ENCODE measurements around the gene CDC25A.
"Not testable (repeated sequence)": the region's sequence is repeated elsewhere in the genome, so short reads cannot be mapped to it uniquely, and the experiment has no call there.

The CDC25A gene

DNA sequence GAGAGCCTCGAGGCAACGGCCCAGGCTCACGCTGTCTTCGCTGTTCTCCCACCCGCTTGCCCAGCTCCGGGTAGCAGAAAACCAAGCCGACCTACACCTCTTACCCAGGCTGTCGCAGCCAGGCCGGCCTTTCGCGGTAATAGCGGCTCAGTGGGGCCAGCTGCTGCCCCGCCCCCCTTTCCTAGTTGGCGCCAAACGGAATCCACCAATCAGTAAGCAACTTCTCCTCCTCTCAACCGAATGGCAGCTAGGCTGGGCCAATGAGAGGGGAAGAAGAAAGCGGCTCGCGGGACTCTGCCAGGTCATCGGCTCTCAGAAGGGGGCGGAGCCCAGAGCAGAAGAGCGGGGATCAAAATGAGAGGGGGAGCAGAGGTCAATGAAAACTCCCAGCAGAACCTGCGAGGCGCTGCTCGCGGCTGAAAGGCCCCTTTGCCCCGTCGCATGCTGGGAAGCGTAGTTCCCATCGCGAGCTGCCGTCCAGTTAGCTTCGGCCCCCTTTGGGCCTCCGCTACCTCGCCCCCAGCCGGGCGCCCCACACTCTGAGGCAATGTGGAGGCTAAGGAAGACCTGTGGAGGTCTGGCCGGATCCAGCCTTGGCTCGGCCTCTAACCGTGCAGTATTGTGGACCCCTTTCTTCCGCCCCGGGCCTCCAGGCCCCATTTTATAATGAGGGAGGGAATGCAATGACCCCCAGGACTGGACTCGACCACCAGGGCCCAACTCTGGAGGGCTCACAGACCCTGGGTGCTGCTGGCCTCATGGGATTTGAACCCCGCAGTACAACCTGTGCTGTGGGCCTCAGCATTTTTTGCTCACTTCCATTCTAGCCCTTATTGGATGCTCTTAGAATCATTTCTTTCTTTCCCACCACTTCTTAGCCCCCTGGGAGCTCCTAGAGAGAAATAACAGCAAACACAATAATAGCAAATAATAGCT, at the start of gene CDC25A:
TSS of gene CDC25A (minus strand) at position 152 of the 936 bp plus-strand sequence. CDS start 470 bp downstream, outside the sequence.
- peak; percentile 100 for DNase-seq

DNA sequence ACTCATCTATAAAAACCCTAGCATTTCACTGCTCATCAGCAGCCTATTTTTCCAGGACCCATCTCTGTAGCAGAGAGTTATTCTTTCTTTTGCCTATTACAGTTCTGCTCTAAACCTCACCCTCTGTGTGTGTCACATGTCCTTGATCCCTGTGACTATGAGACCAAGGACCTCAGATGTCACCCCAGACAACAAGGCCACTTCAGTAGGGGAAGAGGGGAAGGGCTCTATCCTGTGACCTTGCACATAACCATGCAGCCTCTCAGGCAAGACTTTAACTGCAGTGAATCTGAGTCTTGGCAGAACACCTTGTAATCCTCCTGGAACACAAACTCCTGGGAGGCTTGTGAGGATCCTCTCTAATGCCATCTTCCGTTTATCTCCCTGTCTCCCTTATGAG, 48.3 kb upstream of the CDC25A start:
- peak; percentile 35 for DNase-seq

DNA sequence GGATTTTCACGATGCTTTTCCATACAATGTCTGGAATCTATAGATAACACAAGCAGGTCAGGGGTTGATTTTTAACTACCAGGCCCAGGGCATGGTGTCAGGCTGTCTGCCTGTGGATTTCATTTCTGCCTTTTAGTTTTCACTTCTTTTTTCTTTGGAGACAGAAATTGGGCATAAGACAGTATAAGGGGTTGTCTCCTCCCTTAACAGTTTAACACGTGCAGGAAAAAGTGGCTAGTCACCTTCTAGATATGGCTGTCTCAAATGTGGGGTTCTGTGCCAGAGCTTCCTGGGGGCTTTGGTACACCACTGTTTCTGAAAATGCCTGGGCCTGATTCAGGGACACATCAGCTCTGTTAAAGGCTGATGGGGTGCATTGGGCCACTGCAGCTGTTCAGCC, 45.3 kb upstream of the CDC25A start:
- DNase-seq, result no peak

DNA sequence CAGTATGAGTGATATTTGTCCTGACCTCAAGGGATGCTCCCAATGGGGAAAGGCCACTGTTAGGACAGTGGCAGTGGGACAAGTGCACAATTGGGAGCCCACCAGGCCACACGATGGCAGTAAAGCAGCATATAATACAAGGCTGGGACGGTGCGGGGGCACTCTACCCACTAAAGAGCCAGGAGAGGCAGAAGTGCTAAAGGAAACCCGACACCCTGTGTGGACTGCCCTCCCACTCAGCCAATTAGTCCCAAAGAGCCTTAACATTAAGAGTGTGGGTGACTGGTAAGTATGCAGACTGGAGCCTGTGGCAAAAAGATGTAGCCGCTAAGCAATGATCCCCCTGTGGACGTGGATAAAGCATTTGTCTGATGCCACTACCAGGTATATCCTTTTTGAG, 44.5 kb upstream of the CDC25A start:
- peak; percentile 91 for DNase-seq

DNA sequence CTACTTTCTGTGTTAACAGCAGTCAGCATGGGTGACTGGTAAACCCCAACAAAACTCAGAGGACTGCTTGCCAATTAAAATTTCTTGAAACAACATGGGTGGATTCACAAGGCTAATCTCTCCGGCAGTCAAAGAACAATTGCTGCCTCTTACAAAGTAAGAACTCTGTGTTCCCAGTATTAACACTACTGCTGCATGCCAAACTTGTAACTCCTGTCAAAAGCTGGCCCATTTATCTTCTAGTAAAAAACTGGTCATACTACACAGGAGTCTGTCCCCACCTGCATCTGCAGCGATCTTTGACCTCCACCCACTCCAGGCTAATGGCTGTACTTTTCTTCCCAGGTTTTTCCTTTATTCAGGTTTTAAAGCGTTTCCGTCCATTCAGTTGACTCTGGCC, 44.0 kb upstream of the CDC25A start:
- no peak for DNase-seq

DNA sequence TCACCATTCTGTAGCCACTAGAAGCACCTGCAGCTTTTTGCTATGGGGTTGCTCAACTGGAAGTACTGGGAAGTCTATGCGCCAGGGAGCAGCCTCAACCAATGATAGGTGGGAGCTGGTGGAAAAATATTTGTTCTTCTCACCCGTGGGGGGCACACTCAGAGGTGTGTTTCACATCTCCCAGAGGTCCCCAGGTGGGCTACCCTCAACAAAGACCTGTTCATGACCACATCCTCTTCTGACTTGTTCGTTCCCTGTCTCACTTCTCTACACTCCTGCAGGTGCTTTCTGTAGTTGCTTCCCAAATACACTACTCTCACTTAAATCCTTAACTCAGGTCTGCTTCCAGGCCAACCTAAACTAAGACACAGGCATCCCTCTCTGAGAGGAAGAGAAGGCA, 38.7 kb upstream of the CDC25A start:
- DNase-seq, result no peak

DNA sequence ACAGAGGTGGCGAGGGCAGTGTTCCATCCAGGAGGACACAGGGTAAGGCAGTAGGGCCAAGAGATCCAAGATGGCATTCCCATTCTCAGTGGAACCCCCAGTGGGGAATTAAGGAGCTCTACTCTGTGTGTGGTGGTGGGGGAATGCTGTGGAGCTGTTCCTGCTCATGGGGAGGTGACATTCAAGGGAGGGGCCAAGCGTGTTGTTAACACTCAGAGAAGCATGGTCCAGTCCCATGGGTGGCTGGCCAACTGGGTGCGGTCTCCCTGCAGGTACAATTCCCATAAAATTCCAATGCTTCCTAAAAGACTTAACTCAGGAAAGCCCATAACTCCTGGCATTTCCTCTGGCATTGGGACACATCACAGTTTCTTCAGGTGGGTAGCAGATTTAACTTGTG, 37.4 kb upstream of the CDC25A start:
- DNase-seq, result no peak

DNA sequence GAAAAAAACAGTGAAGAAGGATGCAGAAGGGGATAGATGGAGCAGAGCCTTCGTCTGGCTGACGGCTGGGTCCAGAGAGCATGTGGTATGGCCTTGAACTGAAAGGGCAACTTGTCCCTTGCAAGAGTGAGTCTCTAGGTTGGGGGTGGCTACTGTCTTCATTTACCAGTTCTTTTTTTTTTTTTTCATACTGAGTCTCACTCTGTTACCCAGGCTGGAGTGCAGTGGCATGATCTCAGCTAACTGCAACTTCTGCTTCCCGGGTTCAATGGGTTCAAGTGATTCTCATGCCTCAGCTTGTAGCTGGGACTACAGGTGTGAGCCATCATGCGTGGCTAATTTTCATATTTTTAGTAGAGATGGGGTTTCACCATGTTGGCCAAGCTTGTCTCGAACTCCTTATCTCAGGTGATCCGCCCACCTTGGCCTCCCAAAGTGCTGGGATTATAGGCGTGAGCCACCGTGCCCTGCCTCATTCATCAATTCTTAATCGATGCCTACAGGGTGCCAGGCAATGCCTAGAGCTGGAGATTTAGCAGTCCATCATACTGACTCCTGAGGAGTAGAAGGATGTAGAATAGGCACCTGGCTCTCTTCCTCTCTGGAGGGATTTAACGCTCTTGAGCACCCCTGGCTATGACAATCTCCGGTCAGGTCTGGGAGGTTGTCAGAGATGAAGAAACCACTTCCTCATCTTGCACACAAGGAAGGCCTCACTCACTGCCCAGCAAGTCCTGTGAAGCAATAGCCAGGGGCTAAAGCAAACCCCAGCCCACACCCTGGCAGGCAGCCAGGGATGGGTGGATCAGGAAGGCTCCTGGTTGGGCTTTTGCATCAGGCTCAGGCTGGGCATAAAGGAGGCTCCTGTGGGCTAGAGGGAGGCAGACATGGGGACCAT, 34.6 kb upstream of the CDC25A start, which contains the start of gene CAMP:
TSS of gene CAMP (plus strand) at position 880 of the 898 bp plus-strand sequence. CDS start at position 897, 17 bp downstream.
- DNase-seq, result peak; percentile 91

DNA sequence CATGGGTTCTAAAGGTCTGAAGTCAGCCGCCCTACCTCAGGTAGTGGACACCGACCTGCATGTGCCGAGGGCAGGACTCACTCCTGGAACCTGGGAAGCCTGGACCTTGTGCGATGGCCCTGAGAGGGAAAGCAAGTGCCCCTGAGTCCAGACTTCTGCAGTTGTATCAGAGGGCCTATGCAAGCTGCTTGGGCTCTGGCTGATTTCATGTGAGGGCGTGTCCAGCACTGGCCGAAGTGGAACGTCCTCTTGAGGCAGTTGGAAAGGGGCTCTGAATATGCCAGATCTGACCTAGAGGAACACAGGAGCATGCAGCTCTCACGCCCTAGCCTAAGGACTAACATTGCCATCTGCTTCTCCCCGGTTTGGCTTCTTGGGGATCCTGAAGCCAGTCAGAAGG, 32.5 kb upstream of the CDC25A start:
- no peak for DNase-seq

DNA sequence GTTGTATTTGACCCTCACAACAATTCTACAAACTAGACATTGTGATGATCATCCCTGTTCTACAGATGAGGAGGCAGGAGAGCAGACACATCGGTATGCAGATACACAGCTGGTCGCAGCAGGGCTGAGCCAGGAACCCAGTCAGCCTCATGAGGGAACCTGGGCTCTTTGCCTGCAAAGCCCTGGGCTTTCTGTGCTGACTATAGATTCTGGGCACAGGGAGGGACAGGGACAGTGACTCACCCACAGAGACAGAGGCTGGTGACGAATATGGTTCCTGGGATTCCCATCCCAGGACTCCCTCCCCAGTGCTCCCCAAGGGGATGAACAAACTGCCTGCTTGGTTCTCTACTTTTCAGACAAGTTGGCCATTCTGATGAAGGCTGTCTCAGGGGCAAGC, 31.3 kb upstream of the CDC25A start:
- DNase-seq, result no peak

DNA sequence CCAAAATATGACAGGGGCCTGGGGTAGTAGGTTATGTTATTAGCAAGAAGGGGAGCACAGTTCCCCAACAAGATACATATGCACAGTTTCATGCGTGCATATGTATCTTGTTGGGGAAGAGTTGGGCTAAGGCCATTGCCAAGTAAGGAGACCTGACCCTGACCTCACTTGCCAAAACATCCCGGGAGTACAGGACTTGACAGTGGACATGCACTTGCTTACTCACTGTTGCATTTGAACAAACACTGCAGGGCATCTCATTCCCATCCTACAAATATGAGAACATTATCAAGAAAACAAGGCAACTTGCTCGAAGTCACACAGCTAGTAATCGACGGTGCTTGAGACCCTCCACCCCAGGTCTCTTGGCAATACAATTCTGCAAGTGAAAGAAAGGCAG, 30.3 kb upstream of the CDC25A start:
- no peak for DNase-seq

DNA sequence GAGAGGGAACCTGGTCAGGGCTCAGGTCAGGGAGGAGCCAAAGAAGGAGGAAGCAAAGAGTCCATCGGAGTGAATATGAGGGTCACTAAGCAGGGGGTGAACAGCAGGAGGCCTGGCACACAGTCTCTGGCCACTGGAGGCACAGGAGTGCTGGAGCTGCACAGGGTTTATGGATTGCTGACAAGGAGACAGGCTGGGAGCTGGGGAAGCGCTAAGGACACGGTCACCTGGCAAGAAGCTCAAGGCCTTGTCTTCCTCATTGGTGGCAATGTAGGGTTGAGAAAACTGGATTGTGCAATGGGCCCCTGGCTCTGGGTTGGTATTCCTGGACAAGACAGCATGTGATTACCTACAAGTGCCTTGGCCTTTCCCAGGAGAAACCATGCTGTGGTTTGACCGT, 29.2 kb upstream of the CDC25A start:
- no peak for DNase-seq

DNA sequence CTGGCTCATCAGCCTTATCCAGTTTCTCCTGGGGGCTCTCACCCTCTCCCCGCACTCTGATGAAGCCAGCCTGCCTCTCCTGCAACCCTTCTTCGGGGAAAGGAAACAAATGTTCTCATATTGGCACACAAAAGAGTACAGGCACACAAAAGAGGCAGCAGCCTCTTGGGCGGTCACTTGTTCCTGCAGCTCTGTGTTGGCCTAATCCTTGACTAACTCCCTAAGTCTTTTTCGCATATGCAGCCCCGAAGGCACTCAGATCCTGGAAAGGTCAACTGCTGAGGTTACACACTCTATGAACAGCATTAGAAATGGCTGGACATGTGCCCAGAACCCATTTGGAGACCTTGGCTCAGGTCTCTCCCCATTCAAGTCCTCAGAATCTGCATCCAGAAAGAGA, 27.7 kb upstream of the CDC25A start:
- no peak for DNase-seq

DNA sequence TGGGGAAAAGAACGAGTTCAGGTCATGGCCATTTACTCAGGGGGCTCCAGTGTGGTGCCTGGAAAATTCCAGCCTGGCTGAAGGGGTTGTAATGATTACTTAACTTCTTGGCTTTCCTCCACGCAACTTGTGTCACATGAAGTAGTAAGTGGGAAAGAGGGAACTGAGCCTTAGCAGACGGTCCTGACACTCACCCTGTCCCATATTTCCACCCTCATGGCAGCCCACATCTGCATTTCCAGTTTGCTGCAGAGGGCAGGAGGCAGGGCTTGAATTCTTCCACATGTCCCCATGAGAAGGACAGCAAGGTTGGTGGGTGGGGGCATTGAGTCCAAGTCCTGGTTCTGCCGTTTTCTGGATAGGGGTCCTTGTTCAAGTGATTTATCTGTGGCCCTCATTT, 27.2 kb upstream of the CDC25A start:
- no peak for DNase-seq

DNA sequence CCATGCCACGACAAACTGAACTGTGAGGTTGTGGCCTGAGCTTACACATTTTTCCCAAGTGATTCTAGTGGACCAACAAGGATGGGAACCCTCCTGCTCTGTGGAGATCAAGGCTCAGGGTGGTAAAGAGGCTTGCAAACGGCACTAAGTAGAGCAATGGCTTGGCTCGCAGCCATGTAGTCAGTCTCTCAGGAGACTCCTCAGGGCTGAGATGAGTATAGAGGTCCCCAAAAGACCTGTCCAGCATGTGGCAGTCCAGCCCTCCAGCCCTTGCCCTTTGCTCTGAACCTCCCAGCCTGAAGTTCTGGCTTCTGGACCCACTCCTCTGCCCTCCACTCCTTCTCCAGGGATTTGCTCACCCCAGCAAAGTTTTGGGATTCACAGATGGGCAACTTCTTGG, 26.8 kb upstream of the CDC25A start:
- no peak for DNase-seq

DNA sequence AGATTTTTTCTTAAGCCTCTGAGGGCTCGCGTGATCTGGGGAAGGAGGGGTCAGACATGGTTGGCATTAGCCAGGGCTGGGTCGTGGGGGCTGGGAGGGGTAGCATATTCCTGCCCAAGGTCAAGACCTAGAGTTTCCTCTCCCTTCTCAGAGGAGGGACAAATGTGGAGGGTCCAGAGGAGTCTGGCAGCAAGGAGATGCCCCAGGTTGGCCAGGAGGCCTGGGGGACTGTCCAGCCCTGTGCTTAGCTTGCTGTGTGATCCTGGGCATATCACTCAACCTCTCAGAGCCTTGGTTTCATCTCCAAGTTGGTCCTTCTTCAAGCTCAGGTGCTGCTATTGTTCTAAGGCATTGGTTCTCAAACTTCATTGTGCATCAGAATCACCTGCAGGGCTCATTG, 26.0 kb upstream of the CDC25A start:
- no peak for DNase-seq

DNA sequence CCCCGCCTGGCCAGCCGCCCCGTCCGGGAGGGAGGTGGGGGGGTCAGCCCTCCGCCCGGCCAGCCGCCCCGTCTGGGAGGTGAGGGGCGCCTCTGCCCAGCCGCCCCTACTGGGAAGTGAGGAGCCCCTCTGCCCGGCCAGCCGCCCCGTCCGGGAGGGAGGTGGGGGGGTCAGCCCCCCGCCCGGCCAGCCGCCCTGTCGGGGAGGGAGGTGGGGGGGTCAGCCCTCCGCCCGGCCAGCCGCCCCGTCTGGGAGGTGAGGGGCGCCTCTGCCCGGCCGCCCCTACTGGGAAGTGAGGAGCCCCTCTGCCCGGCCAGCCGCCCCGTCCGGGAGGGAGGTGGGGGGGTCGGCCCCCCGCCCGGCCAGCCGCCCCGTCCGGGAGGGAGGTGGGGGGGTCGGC, 23.6 kb upstream of the CDC25A start:
- DNase-seq, result not testable (repeated sequence)

DNA sequence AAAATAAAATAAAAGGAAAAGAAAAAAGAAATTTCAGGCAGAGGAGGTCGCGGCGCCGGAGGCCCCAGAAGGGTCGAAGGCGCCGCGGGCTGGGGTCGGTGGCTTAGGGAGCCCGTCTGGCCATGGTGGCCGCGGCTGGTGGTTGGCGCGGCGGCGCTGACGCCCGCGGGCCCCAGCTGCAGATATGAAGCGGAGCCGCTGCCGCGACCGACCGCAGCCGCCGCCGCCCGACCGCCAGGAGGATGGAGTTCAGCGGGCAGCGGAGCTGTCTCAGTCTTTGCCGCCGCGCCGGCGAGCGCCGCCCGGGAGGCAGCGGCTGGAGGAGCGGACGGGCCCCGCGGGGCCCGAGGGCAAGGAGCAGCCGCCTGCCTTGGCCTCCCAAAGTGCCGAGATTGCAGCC, 22.3 kb upstream of the CDC25A start:
- not testable (repeated sequence) for DNase-seq

DNA sequence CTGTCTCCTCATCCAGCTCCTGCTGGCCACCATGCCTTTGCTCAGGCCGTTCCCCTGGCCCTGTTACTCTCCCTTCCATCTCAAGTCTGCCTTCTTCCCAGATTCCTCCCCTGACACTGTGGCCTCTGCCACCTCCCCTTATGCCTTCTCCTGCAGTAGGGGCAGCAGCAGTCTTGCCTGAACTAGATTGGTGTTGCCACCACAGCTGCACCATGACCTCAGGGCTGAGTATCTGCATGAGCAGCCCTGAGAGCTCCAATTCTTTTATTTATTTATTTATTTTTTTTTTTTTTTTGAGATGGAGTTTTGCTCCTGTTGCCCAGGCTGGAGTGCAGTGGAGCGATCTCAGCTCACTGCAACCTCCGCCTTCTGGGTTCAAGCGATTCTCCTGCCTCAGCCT, 21.2 kb upstream of the CDC25A start:
- DNase-seq, result no peak

DNA sequence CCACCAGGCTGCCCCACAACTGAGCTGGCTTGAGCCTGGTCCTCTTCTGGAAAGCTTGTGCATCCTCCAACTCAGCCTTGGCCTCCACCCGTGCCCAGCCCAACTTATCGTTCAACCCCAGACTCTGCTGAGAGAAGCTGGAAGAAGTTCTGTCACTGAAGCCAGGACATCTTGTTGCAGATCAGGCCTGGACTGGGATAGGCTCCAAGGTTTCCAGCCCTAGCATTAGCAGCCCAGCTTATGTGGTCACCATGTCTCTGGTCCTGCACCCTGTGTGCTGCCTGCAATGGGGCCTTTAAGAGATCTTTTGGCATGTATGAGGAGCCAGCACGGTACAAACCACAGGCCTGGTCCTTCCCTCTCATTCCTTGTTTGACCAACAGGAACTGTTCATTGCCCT, 19.9 kb upstream of the CDC25A start:
- DNase-seq, result peak; percentile 36

DNA sequence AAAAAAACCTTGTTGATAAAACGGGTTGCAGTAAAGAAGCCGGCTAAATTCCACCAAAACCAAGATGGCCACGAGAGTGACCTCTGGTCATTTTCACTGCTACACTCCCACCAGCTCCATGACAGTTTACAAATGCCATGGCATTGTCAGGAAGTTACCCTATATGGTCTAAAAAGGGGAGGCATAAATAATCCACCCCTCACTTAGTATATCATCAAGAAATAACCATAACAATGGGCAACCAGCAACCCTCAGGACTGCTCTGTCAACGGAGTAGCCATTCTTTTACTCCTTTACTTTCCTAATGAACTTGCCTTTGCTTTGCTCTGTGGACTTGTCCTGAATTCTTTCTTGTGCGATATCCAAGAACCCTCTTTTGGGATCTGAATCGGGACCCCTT, 14.4 kb upstream of the CDC25A start:
- no peak for DNase-seq

DNA sequence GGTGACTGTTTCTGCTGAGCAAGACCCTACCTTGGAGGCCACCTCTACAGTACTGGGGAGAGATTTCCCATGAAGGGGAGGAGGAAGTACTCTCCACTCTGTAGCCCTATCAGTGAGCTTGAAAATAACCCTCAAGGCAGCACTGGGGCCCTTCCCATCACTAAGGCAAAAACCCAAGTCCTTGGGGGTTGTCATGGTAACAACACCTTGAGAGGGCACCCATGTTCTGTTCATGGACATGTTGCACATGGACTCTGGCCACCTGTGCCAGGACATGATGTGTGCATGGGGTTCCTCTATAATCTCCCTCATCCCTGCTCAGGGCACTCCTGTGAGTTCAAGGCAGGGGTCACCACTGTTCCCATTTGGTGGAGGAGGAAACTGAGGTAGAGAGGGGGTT, 10.9 kb upstream of the CDC25A start:
- no peak for DNase-seq

DNA sequence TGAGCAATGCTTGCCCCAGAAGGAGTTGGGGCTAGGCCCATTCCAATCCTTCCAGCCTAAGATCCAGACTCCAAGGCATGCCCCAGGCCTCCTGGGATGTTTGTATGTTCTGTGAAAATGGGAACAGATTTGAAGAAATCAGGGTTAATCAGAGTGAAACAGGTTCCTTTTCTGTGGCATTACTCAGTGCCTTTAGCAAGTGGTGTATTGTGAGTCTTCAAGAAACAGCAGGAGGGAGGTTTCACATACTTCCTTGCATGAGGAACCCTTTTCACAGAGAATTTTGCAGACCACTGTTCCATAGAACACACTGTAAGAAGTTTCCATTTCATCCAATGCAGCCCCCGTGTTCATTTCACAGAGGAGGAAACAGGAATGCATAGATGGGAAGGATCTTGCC, 8.4 kb upstream of the CDC25A start:
- DNase-seq, result no peak

Measured in hematopoietic multipotent progenitor cell treated with erythropoietin and hydrocortisone succinate and interleukin-3 and kit ligand, for 4 days (in vitro differentiated cells).